ENCODE data around the gene ALG12.

The ALG12 gene

DNA sequence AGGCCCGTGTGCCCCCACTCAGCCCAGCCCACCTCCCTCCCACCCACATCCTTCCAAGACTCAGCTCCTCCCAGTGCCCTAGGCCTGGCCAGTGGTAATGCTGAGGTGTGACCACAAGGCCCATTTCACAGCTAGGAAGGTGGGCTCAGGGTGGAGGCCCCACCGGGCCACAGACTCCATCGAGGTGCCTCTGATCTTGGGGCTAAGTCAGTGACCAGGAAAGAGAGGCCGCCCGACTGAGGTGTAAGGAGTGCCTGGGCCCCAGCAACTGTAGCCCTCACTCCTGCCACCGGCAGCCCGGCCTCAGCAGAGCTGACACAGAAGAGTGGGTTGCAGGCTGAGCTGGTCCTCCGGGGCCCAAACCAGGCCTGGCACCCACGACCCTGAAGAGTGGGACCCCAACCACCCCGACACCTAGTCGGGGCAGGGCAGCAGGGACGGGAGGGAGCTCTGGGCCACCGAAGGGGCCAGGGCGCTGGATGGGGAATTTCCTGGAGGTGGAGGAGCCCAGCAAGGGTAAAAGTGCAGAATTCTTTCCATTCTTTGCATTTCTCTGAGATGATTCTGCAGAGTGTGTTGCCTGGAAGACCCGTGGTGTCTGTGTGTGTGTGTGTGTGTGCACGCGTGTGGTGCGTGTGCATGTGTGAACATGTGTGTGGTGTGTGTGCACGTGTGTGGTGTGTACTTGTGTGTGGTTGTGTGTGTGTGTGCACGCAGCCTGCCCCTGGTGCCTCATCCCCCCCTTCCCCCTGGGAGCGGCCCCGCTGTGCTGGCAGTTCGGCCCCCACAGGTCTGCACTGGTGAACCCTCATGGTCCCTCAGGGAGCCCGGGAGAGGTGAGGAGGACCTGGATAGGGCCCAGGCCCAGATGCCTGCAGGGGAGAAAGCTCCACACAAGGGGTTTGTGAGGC, 34.0 kb upstream of the ALG12 start:
- Histone ChIP-seq H3K36me3 (replicated peaks) (no peaks in the 10 kb centered on the region), H3K27me3 (replicated peaks) (no peaks in the 10 kb centered on the region), H3K4me3 (ENCODE audit: low read depth, low read length) (no peak overlapping the region), H3K27ac (peak overlapping the region; percentile 60)
- TF ChIP-seq, protein P1, sequence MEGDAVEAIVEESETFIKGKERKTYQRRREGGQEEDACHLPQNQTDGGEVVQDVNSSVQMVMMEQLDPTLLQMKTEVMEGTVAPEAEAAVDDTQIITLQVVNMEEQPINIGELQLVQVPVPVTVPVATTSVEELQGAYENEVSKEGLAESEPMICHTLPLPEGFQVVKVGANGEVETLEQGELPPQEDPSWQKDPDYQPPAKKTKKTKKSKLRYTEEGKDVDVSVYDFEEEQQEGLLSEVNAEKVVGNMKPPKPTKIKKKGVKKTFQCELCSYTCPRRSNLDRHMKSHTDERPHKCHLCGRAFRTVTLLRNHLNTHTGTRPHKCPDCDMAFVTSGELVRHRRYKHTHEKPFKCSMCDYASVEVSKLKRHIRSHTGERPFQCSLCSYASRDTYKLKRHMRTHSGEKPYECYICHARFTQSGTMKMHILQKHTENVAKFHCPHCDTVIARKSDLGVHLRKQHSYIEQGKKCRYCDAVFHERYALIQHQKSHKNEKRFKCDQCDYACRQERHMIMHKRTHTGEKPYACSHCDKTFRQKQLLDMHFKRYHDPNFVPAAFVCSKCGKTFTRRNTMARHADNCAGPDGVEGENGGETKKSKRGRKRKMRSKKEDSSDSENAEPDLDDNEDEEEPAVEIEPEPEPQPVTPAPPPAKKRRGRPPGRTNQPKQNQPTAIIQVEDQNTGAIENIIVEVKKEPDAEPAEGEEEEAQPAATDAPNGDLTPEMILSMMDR (IDR thresholded peaks at IDR 0.05; ENCODE audit: low read depth, low read length, missing control alignments), result no peak
- peak; percentile 75 for DNase-seq
- in situ Hi-C loops (cut with HindIII; ENCODE audit: low pct_ligation_motif_present, low sequenced_read_pairs), result no loop called here

DNA sequence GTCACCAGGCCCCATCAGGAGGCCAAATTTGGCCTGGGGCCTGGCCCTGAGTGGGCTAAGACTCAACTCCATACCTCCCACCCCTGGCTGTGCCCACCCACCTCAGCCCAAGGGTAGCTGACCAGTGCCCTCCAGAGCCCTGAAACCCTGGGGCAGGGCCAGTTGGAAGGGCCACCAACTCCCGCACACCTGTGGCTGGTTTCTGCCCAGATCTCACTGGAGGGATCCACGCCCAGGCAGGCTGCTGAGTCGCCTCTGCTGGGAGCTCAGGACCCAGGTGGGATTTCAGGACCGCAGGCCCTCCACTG, 33.4 kb upstream of the ALG12 start:
- no peaks in the 10 kb centered on the region for H3K27me3 ChIP-seq (replicated peaks)
- TF ChIP-seq, protein P1 (IDR thresholded peaks at IDR 0.05; ENCODE audit: low read depth, low read length, missing control alignments), result no peak
- no peak overlapping the region for H3K27ac ChIP-seq
- in situ Hi-C loops (cut with HindIII; ENCODE audit: low pct_ligation_motif_present, low sequenced_read_pairs), result no loop called here
- no peak overlapping the region for H3K4me3 ChIP-seq (ENCODE audit: low read depth, low read length)
- no peaks in the 10 kb centered on the region for H3K36me3 ChIP-seq (replicated peaks)
- no peak for DNase-seq

DNA sequence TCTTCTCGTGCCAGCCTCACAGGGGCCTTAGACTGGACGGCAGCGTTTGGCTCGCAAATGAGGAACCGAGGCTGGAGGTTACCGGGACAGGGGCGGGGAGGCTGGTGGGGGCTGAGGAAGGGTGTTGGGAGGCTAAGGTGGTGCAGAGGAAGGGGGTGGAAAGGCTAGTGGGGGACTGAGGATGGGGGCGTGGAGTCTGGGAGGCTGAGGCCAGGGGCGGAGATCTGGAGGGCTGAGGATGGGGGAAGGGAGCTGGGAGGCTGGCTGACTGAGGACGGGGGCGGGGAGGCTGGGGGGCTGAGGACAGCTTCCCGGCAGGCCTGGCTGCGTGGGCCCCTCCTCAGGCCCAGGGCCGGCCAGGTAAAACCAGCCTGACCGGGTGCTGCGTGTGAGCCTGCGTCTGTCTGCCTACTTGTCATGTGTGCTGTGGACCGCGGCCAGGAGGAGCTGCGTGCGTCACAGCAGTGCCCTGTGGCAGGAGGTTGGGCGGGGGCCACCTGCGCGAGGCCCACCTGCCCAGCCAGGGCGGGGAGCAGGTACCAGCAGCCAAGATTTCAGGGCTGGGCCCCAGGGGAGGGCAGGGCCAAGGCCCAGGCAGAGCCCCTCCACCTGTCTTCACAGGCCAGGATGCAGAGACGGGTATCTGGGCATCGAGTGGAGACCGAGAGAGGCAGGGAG, 32.9 kb upstream of the ALG12 start:
- Histone ChIP-seq H3K27ac (no peak overlapping the region), H3K4me3 (ENCODE audit: low read depth, low read length) (no peak overlapping the region), H3K27me3 (replicated peaks) (no peaks in the 10 kb centered on the region), H3K36me3 (replicated peaks) (no peaks in the 10 kb centered on the region)
- in situ Hi-C loops (cut with HindIII; ENCODE audit: low pct_ligation_motif_present, low sequenced_read_pairs), result no loop called here
- DNase-seq, result no peak
- TF ChIP-seq, protein P1 (IDR thresholded peaks at IDR 0.05; ENCODE audit: low read depth, low read length, missing control alignments), result no peak

DNA sequence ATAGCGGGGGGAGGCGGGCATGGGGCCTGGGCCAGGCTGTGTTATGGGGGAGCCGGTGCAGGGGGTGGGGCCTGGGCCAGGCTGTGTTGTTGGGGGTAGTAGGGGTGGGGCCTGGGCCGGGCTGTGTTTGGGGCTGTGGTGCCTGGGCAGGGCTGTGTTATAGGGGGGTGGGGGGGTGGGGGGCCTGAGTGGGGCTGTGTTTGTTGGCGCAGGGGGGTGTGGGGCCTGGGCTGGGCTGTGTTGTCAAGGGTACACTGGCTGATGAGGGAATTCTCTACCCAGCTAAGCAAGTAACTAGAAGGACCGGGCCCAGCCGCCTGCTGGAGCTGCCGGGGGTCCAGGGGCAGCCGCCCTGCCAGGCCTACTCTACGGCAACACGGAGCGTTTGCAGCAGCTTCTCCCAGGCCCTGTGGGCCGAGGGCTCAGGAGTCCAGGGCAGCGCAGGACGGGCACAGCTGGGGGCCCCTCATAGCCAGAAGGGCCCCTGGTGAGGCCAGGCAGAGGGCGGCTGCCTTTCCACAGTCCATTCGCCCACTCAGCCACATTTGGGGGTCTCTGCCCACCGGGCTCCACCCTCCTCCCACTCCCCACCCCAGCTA, 32.3 kb upstream of the ALG12 start:
- TF ChIP-seq, protein P1 (IDR thresholded peaks at IDR 0.05; ENCODE audit: low read depth, low read length, missing control alignments), result no peak
- H3K27me3 ChIP-seq (replicated peaks), result no peaks in the 10 kb centered on the region
- H3K4me3 ChIP-seq (ENCODE audit: low read depth, low read length), result no peak overlapping the region
- H3K36me3 ChIP-seq (replicated peaks), result no peaks in the 10 kb centered on the region
- no peak for DNase-seq
- H3K27ac ChIP-seq, result no peak overlapping the region
- in situ Hi-C loops (cut with HindIII; ENCODE audit: low pct_ligation_motif_present, low sequenced_read_pairs), result no loop called here

DNA sequence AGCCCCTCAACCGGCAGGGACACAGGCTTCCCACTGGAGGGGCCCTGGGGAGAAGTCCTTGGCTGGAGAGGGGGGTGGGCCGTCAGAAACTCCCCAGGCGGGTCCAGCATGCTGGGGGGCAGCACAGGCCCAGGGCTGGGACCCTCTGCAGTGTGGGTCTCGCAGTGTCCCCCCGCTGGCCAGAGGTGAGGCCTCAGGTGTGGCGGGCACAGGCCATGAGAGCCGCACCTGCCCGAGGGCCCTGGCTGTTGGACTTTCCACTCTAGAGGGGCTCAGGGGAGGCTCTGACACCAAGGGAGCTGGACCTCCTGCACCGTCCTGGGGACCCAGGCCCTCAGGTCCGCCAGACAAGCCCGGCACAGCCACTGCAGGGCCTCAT, 31.7 kb upstream of the ALG12 start:
- no peaks in the 10 kb centered on the region for H3K27me3 ChIP-seq (replicated peaks)
- H3K36me3 ChIP-seq (replicated peaks), result no peaks in the 10 kb centered on the region
- TF ChIP-seq, protein P1 (IDR thresholded peaks at IDR 0.05; ENCODE audit: low read depth, low read length, missing control alignments), result no peak
- no peak overlapping the region for H3K27ac ChIP-seq
- in situ Hi-C loops (cut with HindIII; ENCODE audit: low pct_ligation_motif_present, low sequenced_read_pairs), result no loop called here
- no peak for DNase-seq
- no peak overlapping the region for H3K4me3 ChIP-seq (ENCODE audit: low read depth, low read length)
